GM12878 (cell line): ENCODE data around the gene CREB5. TPM values are rescaled to one million over a fixed set of nuclear protein-coding genes. Genes with fewer than 3 reads are reported as not detected.

ENCODE experiments used
- ATF7 ChIP-seq: fragments of 450-650 bp; IDR thresholded peaks from 2 replicates; pipeline ENCODE4 v1.6.1; 2016; ENCODE audit warnings: low read depth, mild to moderate bottlenecking
- BHLHE40 ChIP-seq, 2 experiments: fragments of 450-650 bp in 1 of 2; IDR thresholded peaks; 2 replicates each; pipeline ENCODE4 v1.6.1; 2011 to 2017; ENCODE audit warnings: low read depth in 2 of 2, borderline replicate concordance in 1 of 2, improper control_type of control experiment in 1 of 2, low read length in 1 of 2, mild to moderate bottlenecking in 1 of 2
- CHD4 ChIP-seq: fragments of 200-600 bp; sonication (generic); IDR thresholded peaks from 2 replicates; pipeline ENCODE4 v1.6.1; 2016; ENCODE audit warnings: mild to moderate bottlenecking
- EGR1 ChIP-seq, 2 experiments: IDR thresholded peaks; 1 replicate in 1 of 2; 2 replicates in 1 of 2; pipeline ENCODE4 v1.6.1; 2011 to 2012; ENCODE audit warnings: low read depth in 2 of 2, low read length in 2 of 2, borderline replicate concordance in 1 of 2, mild to moderate bottlenecking in 1 of 2, moderate library complexity in 1 of 2
- ETV6 ChIP-seq, 2 experiments: fragments of 450-650 bp in 1 of 2; IDR thresholded peaks in 1 of 2; conservative IDR thresholded peaks in 1 of 2; 2 replicates each; pipeline ENCODE4 v1.6.1; 2014; ENCODE audit warnings: antibody characterized with exemption in 1 of 2, borderline replicate concordance in 1 of 2, low read depth in 1 of 2, mild to moderate bottlenecking in 1 of 2, moderate library complexity in 1 of 2
- IRF4 ChIP-seq: IDR thresholded peaks from 2 replicates; pipeline ENCODE4 v1.6.1; 2011; ENCODE audit warnings: low read depth, low read length
- MYC ChIP-seq: IDR thresholded peaks from 2 replicates; pipeline ENCODE4 v1.6.1; 2011; ENCODE audit warnings: mild to moderate bottlenecking, low read length, moderate library complexity, inconsistent platforms; ENCODE audit not compliant: insufficient read depth, insufficient replicate concordance, insufficient read length, severe bottlenecking
- POLR2A ChIP-seq: IDR thresholded peaks from 2 replicates; pipeline ENCODE4 v1.6.1; 2011; ENCODE audit warnings: low read depth, mild to moderate bottlenecking, low read length
- POLR2AphosphoS5 ChIP-seq: IDR thresholded peaks from 2 replicates; pipeline ENCODE4 v1.6.1; 2011; ENCODE audit warnings: mild to moderate bottlenecking, low read length, inconsistent platforms
- POU2F2 ChIP-seq: IDR thresholded peaks from 3 replicates; pipeline ENCODE4 v1.6.1; 2011; ENCODE audit warnings: low read depth, mild to moderate bottlenecking, low read length, borderline replicate concordance
- SMAD1 ChIP-seq: fragments of 450-650 bp; IDR thresholded peaks from 2 replicates; pipeline ENCODE4 v1.6.1; 2018; ENCODE audit warnings: mild to moderate bottlenecking, low read depth; ENCODE audit not compliant: partially characterized antibody
- SMARCA5 ChIP-seq: fragments of 450-650 bp; IDR thresholded peaks from 2 replicates; pipeline ENCODE4 v1.6.1; 2017; ENCODE audit warnings: mild to moderate bottlenecking
- SMC3 ChIP-seq: IDR thresholded peaks from 2 replicates; pipeline ENCODE4 v1.6.1; 2011; ENCODE audit warnings: low read length, improper control_type of control experiment, borderline replicate concordance
- YY1 ChIP-seq: IDR thresholded peaks from 2 replicates; pipeline ENCODE4 v1.6.1; 2011; ENCODE audit warnings: low read depth, mild to moderate bottlenecking, low read length
- ZBED1 ChIP-seq: IDR thresholded peaks from 2 replicates; pipeline ENCODE4 v1.6.1; 2016; ENCODE audit warnings: borderline replicate concordance
- polyA plus RNA-seq, 11 experiments: library from polyadenylated mRNA; depleted of rRNA in 4 of 11; unstranded in 6 of 11; stranded (reverse) in 5 of 11; fragments of >200 nt; fragmentation: Nextera tagmentation in 4 of 11; fragmentation: Illumina TruSeq in 1 of 11; extraction: Ambion mirVana in 4 of 11; extraction: Trizol in 1 of 11; gene quantifications; 1 replicate in 1 of 11; 2 replicates in 10 of 11; pipeline versions ENCODE4 v1.2.1 to v1.2.3, GENCODE V29; 2011 to 2016; ENCODE audit warnings: inconsistent platforms in 2 of 11, missing spikeins in 2 of 11, low read depth in 1 of 11
- total RNA-seq, 4 experiments: library from RNA; depleted of rRNA in 3 of 4; stranded (reverse); fragments of >200 nt in 3 of 4; fragmentation: Illumina TruSeq in 1 of 4; extraction: Trizol in 1 of 4; gene quantifications; 2 replicates each; pipeline versions ENCODE4 v1.2.1 to v1.2.3, GENCODE V29; 2013 to 2021
- TF ChIP-seq, protein P1 (sequence below): IDR thresholded peaks from 2 replicates; pipeline ENCODE4 v1.6.1; 2012; ENCODE audit warnings: mild to moderate bottlenecking, low read depth, low read length
- TF ChIP-seq, protein P2 (sequence below): fragments of 450-650 bp; IDR thresholded peaks from 2 replicates; pipeline ENCODE4 v1.6.1; 2017; ENCODE audit warnings: antibody characterized with exemption, mild to moderate bottlenecking, moderate library complexity
- TF ChIP-seq, protein P3 (sequence below): fragments of 450-650 bp; IDR thresholded peaks from 2 replicates; pipeline ENCODE4 v1.6.1; 2016; ENCODE audit warnings: mild to moderate bottlenecking
- TF ChIP-seq, protein P4 (sequence below): fragments of 450-650 bp; IDR thresholded peaks from 2 replicates; pipeline ENCODE4 v1.6.1; 2018; ENCODE audit warnings: mild to moderate bottlenecking, low read depth, moderate library complexity; ENCODE audit not compliant: partially characterized antibody

Gene CREB5
- total and polyA plus RNA-seq, 10 of the 15 experiments (the other 5 are each of a cell fraction or from before 2014, with no cell fraction given), result 12.9 to 74.1 (median 53.0) TPM

DNA sequence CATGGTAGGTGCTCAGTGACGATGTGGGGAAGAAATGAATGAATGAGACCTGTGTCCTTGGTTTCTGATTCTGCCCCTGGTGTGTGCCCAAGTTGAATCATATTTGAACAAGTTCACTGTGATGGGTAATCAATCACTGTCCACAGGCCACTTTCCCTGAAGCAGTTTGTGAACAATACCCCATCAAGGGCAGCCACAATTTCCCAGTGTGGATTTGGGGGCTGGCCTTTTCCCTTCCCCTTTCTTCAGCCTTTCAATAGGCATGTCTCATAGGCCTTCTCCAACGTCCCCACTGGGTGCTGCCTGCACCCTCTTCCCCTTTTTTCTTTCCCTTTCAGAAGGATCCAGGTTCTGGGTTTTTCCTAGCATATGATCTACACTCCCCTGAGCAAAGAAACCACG lies 64.7 kb downstream of the CREB5 start (continued):
- TF ChIP-seq, protein P1, sequence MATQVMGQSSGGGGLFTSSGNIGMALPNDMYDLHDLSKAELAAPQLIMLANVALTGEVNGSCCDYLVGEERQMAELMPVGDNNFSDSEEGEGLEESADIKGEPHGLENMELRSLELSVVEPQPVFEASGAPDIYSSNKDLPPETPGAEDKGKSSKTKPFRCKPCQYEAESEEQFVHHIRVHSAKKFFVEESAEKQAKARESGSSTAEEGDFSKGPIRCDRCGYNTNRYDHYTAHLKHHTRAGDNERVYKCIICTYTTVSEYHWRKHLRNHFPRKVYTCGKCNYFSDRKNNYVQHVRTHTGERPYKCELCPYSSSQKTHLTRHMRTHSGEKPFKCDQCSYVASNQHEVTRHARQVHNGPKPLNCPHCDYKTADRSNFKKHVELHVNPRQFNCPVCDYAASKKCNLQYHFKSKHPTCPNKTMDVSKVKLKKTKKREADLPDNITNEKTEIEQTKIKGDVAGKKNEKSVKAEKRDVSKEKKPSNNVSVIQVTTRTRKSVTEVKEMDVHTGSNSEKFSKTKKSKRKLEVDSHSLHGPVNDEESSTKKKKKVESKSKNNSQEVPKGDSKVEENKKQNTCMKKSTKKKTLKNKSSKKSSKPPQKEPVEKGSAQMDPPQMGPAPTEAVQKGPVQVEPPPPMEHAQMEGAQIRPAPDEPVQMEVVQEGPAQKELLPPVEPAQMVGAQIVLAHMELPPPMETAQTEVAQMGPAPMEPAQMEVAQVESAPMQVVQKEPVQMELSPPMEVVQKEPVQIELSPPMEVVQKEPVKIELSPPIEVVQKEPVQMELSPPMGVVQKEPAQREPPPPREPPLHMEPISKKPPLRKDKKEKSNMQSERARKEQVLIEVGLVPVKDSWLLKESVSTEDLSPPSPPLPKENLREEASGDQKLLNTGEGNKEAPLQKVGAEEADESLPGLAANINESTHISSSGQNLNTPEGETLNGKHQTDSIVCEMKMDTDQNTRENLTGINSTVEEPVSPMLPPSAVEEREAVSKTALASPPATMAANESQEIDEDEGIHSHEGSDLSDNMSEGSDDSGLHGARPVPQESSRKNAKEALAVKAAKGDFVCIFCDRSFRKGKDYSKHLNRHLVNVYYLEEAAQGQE, result no peak
- TF ChIP-seq POLR2A (no peak), POLR2AphosphoS5 (no peak), SMAD1 (no peak), MYC (no peak), ZBED1 (no peak), IRF4 (no peak), YY1 (no peak), EGR1 (IDR thresholded peaks at IDR 0.05; ENCODE audit: borderline replicate concordance in 1 of 2, low read depth in 2 of 2, low read length in 2 of 2) (no peak), BHLHE40 (IDR thresholded peaks at IDR 0.05; ENCODE audit: borderline replicate concordance in 1 of 2, low read depth in 2 of 2, low read length in 1 of 2) (no peak), ETV6 (conservative IDR thresholded peaks at IDR 0.05 in 1 of 2, IDR thresholded peaks at IDR 0.05 in 1 of 2; ENCODE audit: borderline replicate concordance in 1 of 2, low read depth in 1 of 2) (no peak), SMC3 (no peak), SMARCA5 (no peak), CHD4 (no peak), ATF7 (no peak), POU2F2 (no peak)
- TF ChIP-seq, protein P2, sequence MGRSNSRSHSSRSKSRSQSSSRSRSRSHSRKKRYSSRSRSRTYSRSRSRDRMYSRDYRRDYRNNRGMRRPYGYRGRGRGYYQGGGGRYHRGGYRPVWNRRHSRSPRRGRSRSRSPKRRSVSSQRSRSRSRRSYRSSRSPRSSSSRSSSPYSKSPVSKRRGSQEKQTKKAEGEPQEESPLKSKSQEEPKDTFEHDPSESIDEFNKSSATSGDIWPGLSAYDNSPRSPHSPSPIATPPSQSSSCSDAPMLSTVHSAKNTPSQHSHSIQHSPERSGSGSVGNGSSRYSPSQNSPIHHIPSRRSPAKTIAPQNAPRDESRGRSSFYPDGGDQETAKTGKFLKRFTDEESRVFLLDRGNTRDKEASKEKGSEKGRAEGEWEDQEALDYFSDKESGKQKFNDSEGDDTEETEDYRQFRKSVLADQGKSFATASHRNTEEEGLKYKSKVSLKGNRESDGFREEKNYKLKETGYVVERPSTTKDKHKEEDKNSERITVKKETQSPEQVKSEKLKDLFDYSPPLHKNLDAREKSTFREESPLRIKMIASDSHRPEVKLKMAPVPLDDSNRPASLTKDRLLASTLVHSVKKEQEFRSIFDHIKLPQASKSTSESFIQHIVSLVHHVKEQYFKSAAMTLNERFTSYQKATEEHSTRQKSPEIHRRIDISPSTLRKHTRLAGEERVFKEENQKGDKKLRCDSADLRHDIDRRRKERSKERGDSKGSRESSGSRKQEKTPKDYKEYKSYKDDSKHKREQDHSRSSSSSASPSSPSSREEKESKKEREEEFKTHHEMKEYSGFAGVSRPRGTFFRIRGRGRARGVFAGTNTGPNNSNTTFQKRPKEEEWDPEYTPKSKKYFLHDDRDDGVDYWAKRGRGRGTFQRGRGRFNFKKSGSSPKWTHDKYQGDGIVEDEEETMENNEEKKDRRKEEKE, result no peak
- TF ChIP-seq, protein P3, sequence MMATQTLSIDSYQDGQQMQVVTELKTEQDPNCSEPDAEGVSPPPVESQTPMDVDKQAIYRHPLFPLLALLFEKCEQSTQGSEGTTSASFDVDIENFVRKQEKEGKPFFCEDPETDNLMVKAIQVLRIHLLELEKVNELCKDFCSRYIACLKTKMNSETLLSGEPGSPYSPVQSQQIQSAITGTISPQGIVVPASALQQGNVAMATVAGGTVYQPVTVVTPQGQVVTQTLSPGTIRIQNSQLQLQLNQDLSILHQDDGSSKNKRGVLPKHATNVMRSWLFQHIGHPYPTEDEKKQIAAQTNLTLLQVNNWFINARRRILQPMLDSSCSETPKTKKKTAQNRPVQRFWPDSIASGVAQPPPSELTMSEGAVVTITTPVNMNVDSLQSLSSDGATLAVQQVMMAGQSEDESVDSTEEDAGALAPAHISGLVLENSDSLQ, result peak; percentile 91
- TF ChIP-seq, protein P4, sequence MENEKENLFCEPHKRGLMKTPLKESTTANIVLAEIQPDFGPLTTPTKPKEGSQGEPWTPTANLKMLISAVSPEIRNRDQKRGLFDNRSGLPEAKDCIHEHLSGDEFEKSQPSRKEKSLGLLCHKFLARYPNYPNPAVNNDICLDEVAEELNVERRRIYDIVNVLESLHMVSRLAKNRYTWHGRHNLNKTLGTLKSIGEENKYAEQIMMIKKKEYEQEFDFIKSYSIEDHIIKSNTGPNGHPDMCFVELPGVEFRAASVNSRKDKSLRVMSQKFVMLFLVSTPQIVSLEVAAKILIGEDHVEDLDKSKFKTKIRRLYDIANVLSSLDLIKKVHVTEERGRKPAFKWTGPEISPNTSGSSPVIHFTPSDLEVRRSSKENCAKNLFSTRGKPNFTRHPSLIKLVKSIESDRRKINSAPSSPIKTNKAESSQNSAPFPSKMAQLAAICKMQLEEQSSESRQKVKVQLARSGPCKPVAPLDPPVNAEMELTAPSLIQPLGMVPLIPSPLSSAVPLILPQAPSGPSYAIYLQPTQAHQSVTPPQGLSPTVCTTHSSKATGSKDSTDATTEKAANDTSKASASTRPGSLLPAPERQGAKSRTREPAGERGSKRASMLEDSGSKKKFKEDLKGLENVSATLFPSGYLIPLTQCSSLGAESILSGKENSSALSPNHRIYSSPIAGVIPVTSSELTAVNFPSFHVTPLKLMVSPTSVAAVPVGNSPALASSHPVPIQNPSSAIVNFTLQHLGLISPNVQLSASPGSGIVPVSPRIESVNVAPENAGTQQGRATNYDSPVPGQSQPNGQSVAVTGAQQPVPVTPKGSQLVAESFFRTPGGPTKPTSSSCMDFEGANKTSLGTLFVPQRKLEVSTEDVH, result no peak
